ENCODE data around the gene P4HA2. TPM values are rescaled to one million over a fixed set of nuclear protein-coding genes. Genes with fewer than 3 reads are reported as not detected.

The P4HA2 gene
- polyA plus RNA-seq, 1 donor (not counting 4 experiments of a cell fraction or from before 2014, with no cell fraction given): 93.6 TPM

DNA sequence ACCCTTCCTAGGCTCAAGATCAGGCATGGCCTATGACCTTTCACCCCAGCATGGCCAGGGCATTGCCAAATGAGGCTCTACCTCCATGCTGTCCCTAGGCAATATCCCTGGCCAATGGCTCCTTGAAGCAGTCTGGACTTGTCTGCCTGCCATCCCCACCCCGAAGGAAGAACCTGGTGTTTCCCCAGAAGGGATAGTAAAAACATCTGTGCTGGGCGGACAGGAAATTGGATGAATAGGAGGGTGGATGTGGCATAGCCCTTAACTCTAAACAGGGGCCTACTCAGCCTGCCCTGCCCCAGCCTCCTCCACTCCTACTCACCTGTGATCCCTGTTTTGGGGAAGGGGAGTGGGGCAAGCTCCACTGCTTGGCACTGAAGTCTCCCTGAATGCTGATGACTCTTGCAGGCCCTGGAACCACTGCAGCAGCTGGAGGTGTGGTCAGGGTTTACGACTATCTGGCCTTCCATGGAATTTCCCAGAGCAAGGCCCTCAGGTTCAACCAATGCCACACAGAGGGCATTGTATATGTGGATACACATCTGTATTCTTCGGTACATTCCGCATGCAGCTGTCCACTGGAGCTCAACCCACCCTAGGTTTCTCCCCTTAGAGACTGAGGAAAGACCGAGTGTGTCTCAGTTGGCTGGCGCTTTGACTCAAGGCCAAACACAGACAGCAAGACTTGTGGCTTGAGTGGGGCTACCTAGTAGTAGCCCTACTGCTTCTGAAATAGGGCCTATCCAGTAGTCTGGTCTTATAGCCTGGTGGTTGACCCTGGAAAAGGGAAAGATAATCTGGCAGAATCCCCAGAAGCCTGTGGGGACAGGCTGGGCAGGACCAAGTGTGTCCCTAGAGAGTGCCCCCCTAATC is 6.4 kb upstream of the P4HA2 start:
- H3K9me3 ChIP-seq (ENCODE audit: control insufficient read depth, low read depth, low read length): no peaks in the 10 kb centered on the region
- H3K9me1 ChIP-seq (ENCODE audit: control insufficient read depth, extremely low read depth, insufficient read depth, low read length): no peaks in the 10 kb centered on the region
- peak overlapping the region; percentile 35 for H2AFZ ChIP-seq (ENCODE audit: control insufficient read depth, low read length)
- dilution Hi-C loops (cut with MboI; ENCODE audit: extremely low pct_ligation_motif_present, low sequenced_read_pairs): no loop called here
- H4K20me1 ChIP-seq (ENCODE audit: control insufficient read depth, extremely low read depth, insufficient read depth, low read length): no peaks in the 10 kb centered on the region
- H3K27ac ChIP-seq (ENCODE audit: control insufficient read depth, insufficient read depth, low read length): no peak overlapping the region
- no peaks in the 10 kb centered on the region for H3K36me3 ChIP-seq (ENCODE audit: control insufficient read depth in 2 of 2, extremely low read depth in 1 of 2, insufficient read depth in 2 of 2, low read length in 2 of 2)
- no peaks in the 10 kb centered on the region for H3K79me2 ChIP-seq (ENCODE audit: control insufficient read depth, insufficient read depth, low read length)
- FAIRE-seq: peak; percentile 67
- DNase-seq (ENCODE audit: low read depth, low spot score): no peak
- TF ChIP-seq CTCF (optimal IDR thresholded peaks at IDR 0.05 in 1 of 3, IDR thresholded peaks at IDR 0.05 in 1 of 3, conservative IDR thresholded peaks at IDR 0.05 in 1 of 3; ENCODE audit: extremely low read depth in 1 of 3, insufficient read depth in 2 of 3, low read length in 3 of 3) (no peak), EZH2 (IDR thresholded peaks at IDR 0.05; ENCODE audit: low read length) (no peak)
- peaks cover 12% of the 10 kb centered on the region for H3K4me1 ChIP-seq (ENCODE audit: control insufficient read depth, extremely low read depth, insufficient read depth, low read length)
- no peak overlapping the region for H3K9ac ChIP-seq (ENCODE audit: control insufficient read depth, extremely low read depth, insufficient read depth, low read length)
- H3K4me3 ChIP-seq (ENCODE audit: control insufficient read depth in 2 of 3, extremely low read depth in 1 of 3, insufficient read depth in 2 of 3, low read depth in 1 of 3, low read length in 3 of 3): no peak overlapping the region
- no peak overlapping the region for H3K4me2 ChIP-seq (ENCODE audit: control insufficient read depth, extremely low read depth, insufficient read depth, low read depth, low read length)
- no peaks in the 10 kb centered on the region for H3K27me3 ChIP-seq (ENCODE audit: control insufficient read depth, extremely low read depth, insufficient read depth, low read length)

- Histone ChIP-seq H2AFZ (ENCODE audit: control insufficient read depth, low read length) (no peak overlapping the region), H3K27ac (ENCODE audit: control insufficient read depth, insufficient read depth, low read length) (no peak overlapping the region), H3K79me2 (ENCODE audit: control insufficient read depth, insufficient read depth, low read length) (no peaks in the 10 kb centered on the region), H3K9me3 (ENCODE audit: control insufficient read depth, low read depth, low read length) (no peaks in the 10 kb centered on the region), H3K4me2 (ENCODE audit: control insufficient read depth, extremely low read depth, insufficient read depth, low read depth, low read length) (no peak overlapping the region), H3K4me1 (ENCODE audit: control insufficient read depth, extremely low read depth, insufficient read depth, low read length) (peaks cover 12% of the 10 kb centered on the region), H3K4me3 (ENCODE audit: control insufficient read depth in 2 of 3, extremely low read depth in 1 of 3, insufficient read depth in 2 of 3, low read depth in 1 of 3, low read length in 3 of 3) (no peak overlapping the region), H3K9me1 (ENCODE audit: control insufficient read depth, extremely low read depth, insufficient read depth, low read length) (no peaks in the 10 kb centered on the region), H3K36me3 (ENCODE audit: control insufficient read depth in 2 of 2, extremely low read depth in 1 of 2, insufficient read depth in 2 of 2, low read length in 2 of 2) (no peaks in the 10 kb centered on the region), H4K20me1 (ENCODE audit: control insufficient read depth, extremely low read depth, insufficient read depth, low read length) (no peaks in the 10 kb centered on the region), H3K27me3 (ENCODE audit: control insufficient read depth, extremely low read depth, insufficient read depth, low read length) (no peaks in the 10 kb centered on the region), H3K9ac (ENCODE audit: control insufficient read depth, extremely low read depth, insufficient read depth, low read length) (no peak overlapping the region)
- TF ChIP-seq CTCF (optimal IDR thresholded peaks at IDR 0.05 in 1 of 3, IDR thresholded peaks at IDR 0.05 in 1 of 3, conservative IDR thresholded peaks at IDR 0.05 in 1 of 3; ENCODE audit: extremely low read depth in 1 of 3, insufficient read depth in 2 of 3, low read length in 3 of 3) (no peak), EZH2 (IDR thresholded peaks at IDR 0.05; ENCODE audit: low read length) (no peak)
- no peak for DNase-seq (ENCODE audit: low read depth, low spot score)
- dilution Hi-C loops (cut with MboI; ENCODE audit: extremely low pct_ligation_motif_present, low sequenced_read_pairs): no loop called here
- FAIRE-seq: no peak
Measured at GRCh38 chr5:132233081-132233480, 5.4 kb upstream of the P4HA2 start.
